HG03460 (cell line): ENCODE results near the gene DYRK3.
"Not testable (repeated sequence)": the region's sequence is repeated elsewhere in the genome, so short reads cannot be mapped to it uniquely, and the experiment has no call there.

Experiments
- ATAC-seq: cut with Tn5 transposase; IDR thresholded peaks from one replicate; pipeline ENCODE4 v1.9.1; 2021; ENCODE audit not compliant: unreplicated experiment

Gene DYRK3

GRCh38 chr1:206635080-206635977 is at the start of gene DYRK3:
Gene DYRK3 (plus strand): TSS chr1:206635536. CDS start chr1:206635704, 168 bp downstream.
- peak; percentile 90 for ATAC-seq

DNA sequence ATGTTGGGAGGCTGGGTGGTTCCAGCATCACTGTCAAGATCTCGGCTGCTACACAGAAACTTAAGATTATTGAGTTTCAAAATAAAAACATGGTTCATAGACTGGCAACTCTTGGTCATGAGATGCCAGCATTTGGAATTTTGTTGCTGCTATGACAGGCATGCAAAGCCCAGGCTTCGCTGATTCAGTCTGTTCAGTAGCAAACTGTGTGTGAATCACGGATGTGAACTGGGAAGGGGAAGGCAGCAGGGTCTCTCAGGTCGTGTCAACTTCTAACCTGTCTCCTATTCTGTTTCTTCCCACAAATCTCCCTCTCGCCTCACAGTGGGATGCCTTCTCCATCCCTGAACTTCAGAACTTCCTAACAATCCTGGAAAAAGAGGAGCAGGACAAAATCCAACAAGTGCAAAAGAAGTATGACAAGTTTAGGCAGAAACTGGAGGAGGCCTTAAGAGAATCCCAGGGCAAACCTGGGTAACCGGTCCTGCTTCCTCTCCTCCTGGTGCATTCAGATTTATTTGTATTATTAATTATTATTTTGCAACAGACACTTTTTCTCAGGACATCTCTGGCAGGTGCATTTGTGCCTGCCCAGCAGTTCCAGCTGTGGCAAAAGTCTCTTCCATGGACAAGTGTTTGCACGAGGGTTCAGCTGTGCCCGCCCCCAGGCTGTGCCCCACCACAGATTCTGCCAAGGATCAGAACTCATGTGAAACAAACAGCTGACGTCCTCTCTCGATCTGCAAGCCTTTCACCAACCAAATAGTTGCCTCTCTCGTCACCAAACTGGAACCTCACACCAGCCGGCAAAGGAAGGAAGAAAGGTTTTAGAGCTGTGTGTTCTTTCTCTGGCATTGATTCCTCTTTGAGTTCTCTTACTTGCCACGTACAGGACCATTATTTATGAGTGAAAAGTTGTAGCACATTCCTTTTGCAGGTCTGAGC is 48.6 kb upstream of the DYRK3 start:
- ATAC-seq = no peak

DNA sequence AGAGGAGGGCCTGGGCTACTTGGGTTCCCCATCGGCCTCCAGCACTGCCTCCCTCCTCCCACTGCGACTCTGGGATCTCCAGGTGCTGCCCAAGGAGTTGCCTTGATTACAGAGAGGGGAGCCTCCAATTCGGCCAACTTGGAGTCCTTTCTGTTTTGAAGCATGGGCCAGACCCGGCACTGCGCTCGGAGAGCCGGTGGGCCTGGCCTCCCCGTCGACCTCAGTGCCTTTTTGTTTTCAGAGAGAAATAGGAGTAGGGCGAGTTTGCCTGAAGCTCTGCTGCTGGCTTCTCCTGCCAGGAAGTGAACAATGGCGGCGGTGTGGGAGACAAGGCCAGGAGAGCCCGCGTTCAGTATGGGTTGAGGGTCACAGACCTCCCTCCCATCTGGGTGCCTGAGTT is 47.4 kb upstream of the DYRK3 start:
- ATAC-seq = no peak

GRCh38 chr1:206588492-206588891 is 46.8 kb upstream of the DYRK3 start:
- ATAC-seq = no peak

- ATAC-seq = no peak
These were observed 46.1 kb upstream of the DYRK3 start for GRCh38 chr1:206589206-206589605.

GRCh38 chr1:206590025-206590758 is 45.1 kb upstream of the DYRK3 start:
- ATAC-seq = no peak

- no peak for ATAC-seq
These were observed 44.1 kb upstream of the DYRK3 start for GRCh38 chr1:206591226-206591625.

- no peak for ATAC-seq
These were observed 43.6 kb upstream of the DYRK3 start for GRCh38 chr1:206591696-206592095.

GRCh38 chr1:206593351-206593925 is 41.9 kb upstream of the DYRK3 start:
- no peak for ATAC-seq

DNA sequence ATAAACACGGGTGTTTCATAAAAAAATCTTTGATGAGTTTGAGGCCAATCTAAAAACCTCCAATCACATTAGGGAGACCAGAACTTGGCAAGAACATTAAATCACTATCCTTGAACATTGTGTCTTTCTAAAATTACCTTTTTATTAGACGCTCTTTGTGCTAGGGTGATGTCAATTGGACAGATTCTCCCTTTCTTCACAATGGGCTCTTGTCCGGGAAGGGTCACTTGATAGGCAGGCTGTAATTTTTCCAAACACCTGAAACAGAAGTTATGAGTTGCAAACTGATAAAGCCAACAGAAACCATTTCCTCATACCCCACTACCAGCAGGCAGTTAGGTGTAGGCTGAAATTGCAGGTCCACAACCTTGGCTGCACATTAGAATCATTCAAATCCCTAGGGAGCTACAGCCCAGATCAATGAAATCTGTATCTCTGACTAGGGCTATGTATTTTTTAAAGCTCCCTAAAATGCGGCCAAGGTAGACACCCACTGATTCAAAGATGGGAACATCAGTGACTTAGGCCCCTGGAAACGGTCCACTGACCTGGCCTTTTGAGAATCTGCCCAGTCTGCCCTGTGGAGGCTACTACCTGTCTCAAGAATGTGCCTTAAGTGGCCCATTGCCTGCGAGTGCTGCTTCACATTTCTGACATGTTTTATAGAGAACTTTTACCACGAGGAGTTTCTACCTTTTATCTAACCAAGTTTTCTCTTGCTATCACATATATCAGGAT is 39.6 kb upstream of the DYRK3 start:
- no peak for ATAC-seq

- no peak for ATAC-seq
These were observed 39.0 kb upstream of the DYRK3 start for GRCh38 chr1:206596319-206596666.

DNA sequence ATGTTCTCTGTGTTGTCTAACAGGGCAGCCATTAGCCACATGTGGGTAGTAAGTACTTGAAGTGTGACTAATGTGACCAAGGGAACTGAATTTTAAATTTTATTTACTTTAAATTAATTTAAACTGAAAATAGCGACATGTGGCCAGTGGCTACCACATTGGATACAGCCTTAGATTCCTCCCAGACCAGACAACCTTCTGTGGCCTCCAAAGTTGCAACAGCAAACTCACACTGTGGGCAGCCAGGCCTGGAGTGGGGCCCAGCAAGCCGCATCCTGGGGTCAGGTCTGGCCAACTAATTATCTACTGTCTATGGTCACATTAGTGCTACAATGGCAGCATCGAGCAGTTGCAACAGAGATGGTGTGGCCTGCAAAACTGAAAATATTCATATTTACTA is 34.8 kb upstream of the DYRK3 start:
- ATAC-seq = no peak

DNA sequence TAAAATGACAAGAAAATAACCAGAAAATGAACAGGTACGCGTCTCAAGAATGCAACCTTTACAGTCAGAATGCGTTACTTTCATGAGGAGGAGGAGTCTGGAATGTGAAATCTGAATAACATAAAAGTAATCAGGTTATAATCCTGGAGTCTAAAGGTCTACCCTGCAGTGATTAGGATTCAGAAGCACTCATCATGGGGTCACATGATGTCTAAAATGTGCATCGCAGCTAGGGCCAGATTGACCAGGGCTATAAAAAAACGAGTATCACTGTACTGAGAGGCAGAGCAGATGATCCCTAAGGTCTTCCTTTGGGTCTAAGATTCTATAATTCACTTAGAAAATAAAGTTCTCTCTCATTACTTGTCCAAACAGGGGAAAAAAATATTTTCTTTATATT is 30.5 kb upstream of the DYRK3 start:
- ATAC-seq = no peak

DNA sequence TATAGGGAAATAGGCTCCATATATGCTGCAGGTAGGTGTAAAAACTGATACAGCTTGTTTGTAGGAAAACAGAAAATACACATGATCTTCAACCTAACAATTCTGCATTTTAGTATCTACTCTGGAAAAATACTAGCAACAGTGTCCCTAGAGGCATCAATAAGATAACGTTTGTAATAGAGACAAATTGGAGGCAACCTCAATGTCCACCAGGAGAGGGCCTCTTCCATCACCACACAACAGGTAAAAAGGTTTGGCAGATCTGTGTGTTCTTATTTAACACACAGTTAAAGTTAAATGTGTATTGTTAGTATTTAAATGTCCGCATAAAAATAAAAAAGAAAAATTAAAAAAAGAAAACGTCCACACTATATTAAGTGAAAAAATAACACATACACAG is 28.5 kb upstream of the DYRK3 start:
- ATAC-seq = no peak

DNA sequence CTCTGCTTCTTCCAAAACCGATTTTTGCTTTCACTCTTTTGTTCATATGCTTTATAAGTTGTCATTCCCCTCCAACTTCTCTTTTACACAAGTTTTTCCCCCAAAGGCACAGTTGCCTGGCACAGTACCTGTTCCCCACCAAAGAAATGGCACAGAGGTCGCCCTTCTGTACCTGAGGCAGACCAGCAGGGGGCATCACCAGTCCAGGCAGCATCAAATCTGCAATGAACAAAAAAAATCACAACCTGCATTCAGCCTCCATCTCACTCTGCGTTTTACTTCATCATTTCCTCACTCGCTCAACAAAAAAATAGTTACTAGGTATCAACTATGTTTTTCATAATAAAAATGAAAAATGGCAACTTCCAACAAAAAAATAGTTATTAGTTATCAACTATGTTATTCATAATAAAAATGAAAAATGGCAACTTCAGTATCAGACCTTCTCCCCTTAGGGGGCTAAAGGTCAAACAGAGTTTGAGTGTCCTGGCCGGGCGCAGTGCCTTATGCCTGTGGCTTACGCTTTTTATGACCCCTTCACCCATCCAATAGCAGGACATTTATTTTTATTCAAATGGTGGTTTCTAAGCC is 27.1 kb upstream of the DYRK3 start:
- no peak for ATAC-seq

DNA sequence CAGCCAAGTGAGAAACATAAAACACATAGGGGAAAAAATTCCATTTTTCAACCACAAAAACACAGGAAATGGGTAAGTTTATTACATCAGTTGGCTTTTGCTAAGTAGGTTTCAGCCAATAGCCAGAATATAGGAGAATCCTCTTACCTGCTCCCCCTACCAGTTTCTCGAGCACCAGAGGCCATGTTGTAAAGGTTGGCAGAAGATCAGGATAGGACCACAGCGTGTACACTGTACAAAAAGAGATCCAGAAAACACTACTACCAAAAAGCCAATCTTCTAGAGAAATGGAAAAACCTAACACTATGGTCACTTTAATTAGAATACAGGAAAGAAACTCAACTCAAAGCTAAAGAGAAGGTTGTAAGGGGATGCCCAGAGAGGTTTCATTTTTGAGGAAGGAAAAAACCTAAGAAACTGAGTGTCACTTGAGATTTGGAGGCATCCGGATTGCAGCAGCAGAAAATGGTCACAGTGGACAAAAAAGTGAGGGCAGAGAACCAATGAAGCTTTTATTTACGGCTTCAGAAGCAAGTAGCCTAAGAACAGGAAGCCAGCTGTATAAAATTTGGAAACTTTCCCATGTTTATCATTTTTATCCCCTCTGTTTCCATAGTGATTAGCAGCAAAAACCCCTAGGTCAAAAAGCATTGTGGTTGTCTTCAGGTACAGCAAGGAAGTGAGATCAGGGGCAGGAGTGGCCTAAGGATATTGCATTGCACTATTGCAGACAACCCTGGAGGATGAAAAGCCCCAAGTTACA is 25.9 kb upstream of the DYRK3 start:
- ATAC-seq = no peak

- ATAC-seq = peak; percentile 86
These were observed 23.0 kb upstream of the DYRK3 start, which contains the start of gene EIF2D for GRCh38 chr1:206612129-206612876. Gene EIF2D (minus strand): TSS chr1:206612465. CDS start chr1:206612342, 123 bp downstream.

- ATAC-seq = not testable (repeated sequence)
These were observed 8.9 kb upstream of the DYRK3 start for GRCh38 chr1:206626396-206626795.
